Heart left ventricle (tissue), 16 donors: ENCODE measurements around the gene NMRK1. TPM values are rescaled to one million over a fixed set of nuclear protein-coding genes. Genes with fewer than 3 reads are reported as not detected.
A peak's percentile ranks its signal among the peaks of the same experiment; 100 is the strongest.

Source experiments
- ATAC-seq, 4 donors: fragments of 200-7000 bp; cut with Tn5 transposase; one replicate each; pipeline ENCODE4 v1.9.1; 2020 to 2022; ENCODE audit warnings: moderate library complexity in 4 of 4, mild to moderate bottlenecking in 3 of 4, moderate number of reproducible peaks in 1 of 4
- DNase-seq, 5 donors: peaks; one replicate each; pipeline ENCODE4 v3.0.0-alpha.2; 2020
- H3K27ac ChIP-seq, 12 donors: fragments of 200-600 bp; sonication (generic) in 4 of 12; one replicate each; pipeline versions ENCODE4 v1.5.0 to v1.8.0; 2016 to 2022; ENCODE audit warnings: mild to moderate bottlenecking in 2 of 12
- H3K27me3 ChIP-seq, 9 donors: fragments of 200-600 bp; sonication (generic) in 2 of 9; one replicate each; pipeline versions ENCODE4 v1.5.1 to v1.8.0; 2016 to 2022; ENCODE audit warnings: mild to moderate bottlenecking in 3 of 9
- H3K36me3 ChIP-seq, 9 donors: fragments of 200-600 bp; sonication (generic) in 2 of 9; one replicate each; pipeline versions ENCODE4 v1.5.0 to v1.8.0; 2018 to 2022; ENCODE audit warnings: mild to moderate bottlenecking in 2 of 9
- H3K4me1 ChIP-seq, 12 donors: fragments of 200-600 bp; sonication (generic) in 4 of 12; one replicate each; pipeline versions ENCODE4 v1.5.0 to v1.8.0; 2016 to 2022; ENCODE audit warnings: mild to moderate bottlenecking in 3 of 12
- H3K4me3 ChIP-seq, 12 donors: fragments of 200-600 bp; sonication (generic) in 4 of 12; one replicate each; pipeline versions ENCODE4 v1.5.0 to v1.8.0; 2017 to 2022; ENCODE audit warnings: mild to moderate bottlenecking in 9 of 12, moderate library complexity in 4 of 12
- H3K9me3 ChIP-seq, 12 donors: fragments of 200-600 bp; sonication (generic) in 4 of 12; one replicate each; pipeline versions ENCODE4 v1.5.0 to v1.8.0; 2016 to 2022; ENCODE audit warnings: mild to moderate bottlenecking in 1 of 12
- POLR2A ChIP-seq, 2 donors: fragments of 450-650 bp; IDR thresholded peaks; one replicate each; pipeline ENCODE4 v1.6.1; 2017; ENCODE audit warnings: antibody characterized with exemption in 2 of 2, mild to moderate bottlenecking in 2 of 2, moderate library complexity in 2 of 2
- WGBS, 4 donors: extraction: QIAGEN DNeasy Blood & Tissue Kit in 2 of 4; methylation state at CpG; one replicate each; pipeline versions ENCODE4 v1.1.5 to v1.1.7; 2013 to 2018; 5-methylcytosine and 5-hydroxymethylcytosine counted together
- intact Hi-C, 10 donors: fragments of 100-400 bp; cut with DNase I; formaldehyde crosslinking; loops; one replicate each; pipeline versions ENCODE4 v1.11.1 to v1.14.2; 2022
- polyA plus RNA-seq, 2 donors: library from polyadenylated mRNA; stranded (reverse); fragments of 200-250 nt; gene quantifications; one replicate each; pipeline ENCODE4 v1.2.3, GENCODE V29; 2013
- total RNA-seq, 9 donors: library from RNA; depleted of rRNA in 2 of 9; stranded (reverse); fragments of >200 nt in 2 of 9; fragmentation: NEBNext Ultra II Directional in 3 of 9; extraction: Animal tissue kit (Norgen Biotek cat#: 25700) in 3 of 9; gene quantifications; one replicate each; pipeline versions ENCODE4 v1.1.0 to v1.2.4, GENCODE V29; 2016 to 2023
- TF ChIP-seq, protein P1 (sequence below), 12 donors: fragments of 200-600 bp; sonication (generic) in 4 of 12; IDR thresholded peaks; one replicate each; pipeline versions ENCODE4 v1.5.0 to v1.8.0; 2018 to 2022; ENCODE audit warnings: antibody characterized with exemption in 12 of 12, mild to moderate bottlenecking in 5 of 12
- donor health status: ischemic (EF 13 %, LVEDD 7.1; RV severe dilation, severe dysfunction).
- donor health status: healthy with polysubstance abuse.
- donor health status: DM: no; HTN: yes; CAD: no.
- donor health status: DM: no; HTN: no; CAD: no.
- donor health status: ischemic (EF 25% LVEDD 6.9; RV normal size, moderate dysfunction).
- donor health status: ischemic (EF 25% LVEDD 5.7; RV mildly dilated, moderate dysfunction).
- donor health status: healthy.
- donor health status: DM: yes; HTN: yes; CAD: no.
- donor health status: ischemic (EF 35%, LVEDD 5.7; RV mildly dilated, moderate dysfunction).
- donor health status: nonischemic (EF 11% LVEDD 7.7; RV severe dilation, severe dysfunction).
- donor health status: DM: yes; HTN: yes; CAD: no.
- donor health status: PGD.
- donor health status: ischemic (EF 29% LVEDD 5.4; RV normal size, mild dysfunction).
- donor health status: nonischemic (EF 23%, LVEDD 6.1; RV moderate dilation, normal function).

Gene NMRK1
- total and polyA plus RNA-seq, 11 donors: 5.5 to 25.0 (median 11.3) TPM

DNA sequence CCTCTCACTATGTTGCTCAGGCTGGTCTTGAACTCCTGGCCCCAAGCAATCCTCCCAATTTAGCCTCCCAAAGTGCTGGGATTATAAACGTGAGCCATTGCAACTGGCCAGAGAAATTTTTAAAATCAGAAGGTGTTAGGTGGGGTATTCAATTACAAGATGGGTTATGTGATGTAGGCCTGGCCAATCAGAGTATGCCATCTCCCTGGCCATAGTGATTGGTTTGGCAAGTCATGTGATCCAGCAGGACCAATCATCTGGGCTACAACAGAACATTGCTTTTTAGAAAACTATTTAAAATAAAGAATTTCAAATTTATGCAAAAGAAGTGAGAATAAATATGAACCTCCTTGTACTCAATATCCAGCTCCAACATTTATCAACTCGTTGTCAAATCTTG lies 22.4 kb downstream of the NMRK1 start:
- no peak for TF ChIP-seq POLR2A (IDR thresholded peaks at IDR 0.05)
- TF ChIP-seq, protein P1, sequence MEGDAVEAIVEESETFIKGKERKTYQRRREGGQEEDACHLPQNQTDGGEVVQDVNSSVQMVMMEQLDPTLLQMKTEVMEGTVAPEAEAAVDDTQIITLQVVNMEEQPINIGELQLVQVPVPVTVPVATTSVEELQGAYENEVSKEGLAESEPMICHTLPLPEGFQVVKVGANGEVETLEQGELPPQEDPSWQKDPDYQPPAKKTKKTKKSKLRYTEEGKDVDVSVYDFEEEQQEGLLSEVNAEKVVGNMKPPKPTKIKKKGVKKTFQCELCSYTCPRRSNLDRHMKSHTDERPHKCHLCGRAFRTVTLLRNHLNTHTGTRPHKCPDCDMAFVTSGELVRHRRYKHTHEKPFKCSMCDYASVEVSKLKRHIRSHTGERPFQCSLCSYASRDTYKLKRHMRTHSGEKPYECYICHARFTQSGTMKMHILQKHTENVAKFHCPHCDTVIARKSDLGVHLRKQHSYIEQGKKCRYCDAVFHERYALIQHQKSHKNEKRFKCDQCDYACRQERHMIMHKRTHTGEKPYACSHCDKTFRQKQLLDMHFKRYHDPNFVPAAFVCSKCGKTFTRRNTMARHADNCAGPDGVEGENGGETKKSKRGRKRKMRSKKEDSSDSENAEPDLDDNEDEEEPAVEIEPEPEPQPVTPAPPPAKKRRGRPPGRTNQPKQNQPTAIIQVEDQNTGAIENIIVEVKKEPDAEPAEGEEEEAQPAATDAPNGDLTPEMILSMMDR (IDR thresholded peaks at IDR 0.05): no peak
- no peaks in the 10 kb centered on the region for H3K4me1 ChIP-seq
- H3K27ac ChIP-seq: no peak overlapping the region
- H3K9me3 ChIP-seq: no peaks in the 10 kb centered on the region
- H3K4me3 ChIP-seq: no peak overlapping the region
- intact Hi-C loops: no loop called here
- no peak for ATAC-seq
- peaks cover 0 to 85% (median 15%) of the 10 kb centered on the region in 9 donors for H3K36me3 ChIP-seq
- no peaks in the 10 kb centered on the region for H3K27me3 ChIP-seq
- no peak for DNase-seq
- WGBS, 4 donors: 47 to 92% (median 70%) methylated on average over 2 of the region's 2 CpGs

DNA sequence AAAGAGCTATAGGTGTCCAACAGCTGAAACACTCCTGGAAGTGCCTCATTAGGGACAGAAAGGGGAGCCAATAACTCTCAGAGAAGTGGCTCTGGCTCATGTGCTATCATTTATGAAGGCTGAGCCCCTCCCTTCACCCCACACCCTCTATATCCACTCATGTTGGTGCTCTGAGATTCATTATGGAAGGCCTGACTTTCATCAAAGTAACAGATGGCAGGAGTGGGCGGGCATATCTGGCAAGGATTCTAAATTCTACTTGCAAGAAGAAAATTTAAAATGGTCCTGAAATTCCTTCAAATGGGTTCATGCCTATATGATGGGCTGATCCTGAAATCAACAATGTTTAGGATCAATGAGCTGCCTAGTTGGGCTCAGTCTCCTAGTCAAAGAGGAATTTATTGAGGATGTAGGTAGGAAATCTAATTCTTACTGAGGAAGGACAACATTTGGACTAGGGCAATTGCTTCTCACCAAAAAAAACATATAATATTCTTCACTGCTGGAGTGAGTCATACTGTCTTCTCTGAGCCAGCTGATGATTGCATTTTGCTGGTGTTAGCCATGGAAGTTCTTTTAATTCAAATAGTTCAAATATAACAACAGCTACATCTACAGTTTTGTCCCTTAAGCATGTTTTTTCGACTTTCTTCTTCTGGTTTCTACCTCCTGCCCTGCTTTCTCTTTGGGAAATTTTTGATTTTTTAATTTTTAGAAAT lies 23.5 kb downstream of the NMRK1 start:
- Histone ChIP-seq H3K36me3 (peaks cover 0 to 77% (median 15%) of the 10 kb centered on the region in 9 donors), H3K27ac (no peak overlapping the region)

DNA sequence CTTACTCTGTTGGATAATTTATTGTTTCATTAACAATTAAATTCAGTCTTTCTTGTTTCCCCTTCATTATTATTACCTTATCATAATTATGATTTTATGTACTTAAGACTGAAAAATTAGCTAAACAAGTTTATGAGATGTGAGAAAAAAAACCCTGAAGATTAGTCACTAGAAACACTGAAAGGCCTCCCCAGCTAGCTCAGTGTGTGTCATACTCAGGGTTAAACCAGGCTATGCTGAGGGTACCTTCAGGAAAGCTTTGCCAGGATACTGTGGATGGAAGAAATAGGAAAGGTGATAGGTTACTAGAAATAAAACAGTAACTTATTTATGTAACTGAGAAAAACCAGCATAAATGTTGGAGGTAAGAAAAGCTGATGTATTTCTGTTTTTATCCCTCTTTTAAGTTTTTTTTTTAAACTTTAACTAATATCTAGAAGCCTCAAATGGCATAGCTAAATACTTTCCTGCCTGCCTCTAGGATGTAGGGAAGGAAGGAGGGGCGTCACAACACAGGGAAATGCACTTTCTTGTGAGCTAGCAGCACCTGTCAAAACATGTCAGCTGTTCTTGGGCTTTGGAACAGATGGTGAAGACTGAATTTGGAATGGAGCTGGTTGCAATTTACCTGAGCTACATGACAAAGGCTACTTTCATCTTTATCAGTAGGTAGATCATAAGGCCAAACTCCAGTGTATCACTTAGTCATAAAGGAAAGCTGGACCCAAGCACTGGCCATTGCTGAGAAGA lies 24.2 kb downstream of the NMRK1 start:
- 80 to 92% (median 90%) methylated on average over 1 of the region's 1 CpG for WGBS, 4 donors
- Histone ChIP-seq H3K9me3 (peaks cover 0 to 6% (median 0%) of the 10 kb centered on the region in 12 donors), H3K27ac (no peak overlapping the region), H3K4me1 (no peaks in the 10 kb centered on the region), H3K36me3 (peaks cover 0 to 69% (median 15%) of the 10 kb centered on the region in 9 donors), H3K27me3 (no peaks in the 10 kb centered on the region), H3K4me3 (no peak overlapping the region)
- ATAC-seq (no peak), DNase-seq (no peak)
- no peak for TF ChIP-seq POLR2A (IDR thresholded peaks at IDR 0.05)
- TF ChIP-seq, protein P1 (IDR thresholded peaks at IDR 0.05): no peak
- intact Hi-C loops: no loop called here

More for the DNA sequence above, 23.5 kb downstream of the NMRK1 start:
- intact Hi-C loops: no loop called here
- no peak overlapping the region for H3K4me3 ChIP-seq
- TF ChIP-seq, protein P1 (IDR thresholded peaks at IDR 0.05): no peak
- TF ChIP-seq POLR2A (IDR thresholded peaks at IDR 0.05): no peak
- peak in 1 of 5 donors; percentile 20 for DNase-seq
- no peaks in the 10 kb centered on the region for H3K4me1 ChIP-seq
- no peaks in the 10 kb centered on the region for H3K27me3 ChIP-seq
- 80 to 85% (median 82%) methylated on average over 2 of the region's 2 CpGs for WGBS, 4 donors
- no peaks in the 10 kb centered on the region for H3K9me3 ChIP-seq
- ATAC-seq: peak in 3 of 4 donors; percentile 27 to 84 (median 41)

DNA sequence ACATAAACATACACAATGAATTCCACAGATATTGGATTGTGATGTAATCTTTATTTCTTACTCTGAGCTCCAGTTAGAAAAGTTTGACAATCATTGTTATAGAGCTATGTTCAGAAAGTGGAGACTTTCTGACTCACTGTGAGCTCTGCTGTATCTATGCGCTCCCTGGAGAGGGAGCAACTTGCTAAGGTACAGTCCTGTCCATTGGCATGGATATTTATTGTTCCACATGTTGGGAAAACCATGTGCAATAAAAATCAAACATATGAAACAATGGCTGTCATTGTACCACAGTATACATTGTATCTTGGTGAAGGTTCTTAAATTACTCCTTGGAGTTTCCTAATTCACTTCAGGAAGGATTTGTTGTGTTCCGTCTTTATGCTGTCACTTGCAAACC lies 26.8 kb downstream of the NMRK1 start:
- intact Hi-C loops: no loop called here
- TF ChIP-seq, protein P1 (IDR thresholded peaks at IDR 0.05): no peak
- no peak for TF ChIP-seq POLR2A (IDR thresholded peaks at IDR 0.05)
- ATAC-seq (no peak), DNase-seq (no peak)
- H3K27me3 ChIP-seq: no peaks in the 10 kb centered on the region
- no peak overlapping the region for H3K27ac ChIP-seq
- 93 to 99% (median 98%) methylated on average over 2 of the region's 2 CpGs for WGBS, 4 donors
- H3K4me3 ChIP-seq: no peak overlapping the region
- no peaks in the 10 kb centered on the region for H3K4me1 ChIP-seq
- peaks cover 0 to 46% (median 11%) of the 10 kb centered on the region in 9 donors for H3K36me3 ChIP-seq
- H3K9me3 ChIP-seq: peaks cover 0 to 7% (median 0%) of the 10 kb centered on the region in 12 donors
